ENCODE results near the gene GRIP1.

GRCh38 chr12:66323017-66323416, 355.9 kb downstream of the GRIP1 start:
- no peak for TF ChIP-seq EP300 (IDR thresholded peaks at IDR 0.05; ENCODE audit: borderline replicate concordance)
- TF ChIP-seq CEBPB (IDR thresholded peaks at IDR 0.05): no peak
